ENCODE results near the gene NRXN3. TPM values are rescaled to one million over a fixed set of nuclear protein-coding genes. Genes with fewer than 3 reads are reported as not detected.

The NRXN3 gene
- total RNA-seq, 4 donors from 2014 or later = 0.19 to 1.4 (median 0.40) TPM

- ATAC-seq (ENCODE audit: low FRiP score) (no peak), DNase-seq (ENCODE audit: low spot score) (no peak)
- TF ChIP-seq, protein P1, sequence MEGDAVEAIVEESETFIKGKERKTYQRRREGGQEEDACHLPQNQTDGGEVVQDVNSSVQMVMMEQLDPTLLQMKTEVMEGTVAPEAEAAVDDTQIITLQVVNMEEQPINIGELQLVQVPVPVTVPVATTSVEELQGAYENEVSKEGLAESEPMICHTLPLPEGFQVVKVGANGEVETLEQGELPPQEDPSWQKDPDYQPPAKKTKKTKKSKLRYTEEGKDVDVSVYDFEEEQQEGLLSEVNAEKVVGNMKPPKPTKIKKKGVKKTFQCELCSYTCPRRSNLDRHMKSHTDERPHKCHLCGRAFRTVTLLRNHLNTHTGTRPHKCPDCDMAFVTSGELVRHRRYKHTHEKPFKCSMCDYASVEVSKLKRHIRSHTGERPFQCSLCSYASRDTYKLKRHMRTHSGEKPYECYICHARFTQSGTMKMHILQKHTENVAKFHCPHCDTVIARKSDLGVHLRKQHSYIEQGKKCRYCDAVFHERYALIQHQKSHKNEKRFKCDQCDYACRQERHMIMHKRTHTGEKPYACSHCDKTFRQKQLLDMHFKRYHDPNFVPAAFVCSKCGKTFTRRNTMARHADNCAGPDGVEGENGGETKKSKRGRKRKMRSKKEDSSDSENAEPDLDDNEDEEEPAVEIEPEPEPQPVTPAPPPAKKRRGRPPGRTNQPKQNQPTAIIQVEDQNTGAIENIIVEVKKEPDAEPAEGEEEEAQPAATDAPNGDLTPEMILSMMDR (IDR thresholded peaks at IDR 0.05) = no peak
Observed at GRCh38 chr14:79551523-79551922, 1381.3 kb downstream of the NRXN3 start.

DNA sequence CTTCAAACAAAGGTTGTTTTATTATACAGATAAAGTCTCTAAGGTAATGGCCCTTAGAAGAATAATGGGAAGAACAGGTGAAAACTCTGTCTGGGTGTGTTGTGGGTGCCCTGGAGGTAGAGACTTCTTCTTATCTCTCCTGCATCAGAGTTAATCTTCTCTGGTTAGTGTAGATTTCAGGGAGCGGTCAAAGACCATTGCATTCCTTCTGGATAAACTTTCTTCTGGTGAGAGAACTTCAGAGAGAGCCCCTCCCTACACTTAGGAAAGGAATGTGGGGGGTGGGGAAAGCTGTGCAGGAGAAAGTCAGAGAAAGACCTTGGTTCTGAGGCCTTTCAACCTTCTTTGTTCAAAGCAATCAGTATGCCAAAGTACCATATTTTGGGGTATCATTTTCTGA is 1382.6 kb downstream of the NRXN3 start:
- TF ChIP-seq, protein P1 (IDR thresholded peaks at IDR 0.05) = no peak
- ATAC-seq (ENCODE audit: low FRiP score) = no peak

DNA sequence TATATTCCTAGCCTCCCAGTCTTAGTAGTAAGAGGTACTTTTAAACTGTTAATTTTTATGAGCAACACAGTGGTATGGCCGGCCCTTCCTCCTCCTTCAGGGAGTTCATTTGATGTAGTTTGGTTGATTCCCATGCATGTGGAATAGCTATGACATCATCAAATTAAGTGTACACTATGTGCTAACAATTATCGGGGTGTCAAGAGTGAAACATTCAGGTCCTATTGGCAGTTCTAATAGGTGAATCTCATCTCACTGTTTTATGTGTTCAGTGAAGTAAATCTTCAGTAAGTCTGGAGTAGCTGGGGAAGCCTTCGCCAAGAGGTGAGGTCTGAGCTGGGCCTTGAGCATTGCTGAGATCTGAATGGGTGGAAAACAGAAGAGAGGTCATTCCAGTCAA is 1384.6 kb downstream of the NRXN3 start:
- TF ChIP-seq, protein P1 (IDR thresholded peaks at IDR 0.05) = no peak
- DNase-seq (ENCODE audit: low spot score) (no peak), ATAC-seq (ENCODE audit: low FRiP score) (no peak)

More for the DNA sequence above, 1382.6 kb downstream of the NRXN3 start:
- no peak for DNase-seq (ENCODE audit: low spot score)

DNA sequence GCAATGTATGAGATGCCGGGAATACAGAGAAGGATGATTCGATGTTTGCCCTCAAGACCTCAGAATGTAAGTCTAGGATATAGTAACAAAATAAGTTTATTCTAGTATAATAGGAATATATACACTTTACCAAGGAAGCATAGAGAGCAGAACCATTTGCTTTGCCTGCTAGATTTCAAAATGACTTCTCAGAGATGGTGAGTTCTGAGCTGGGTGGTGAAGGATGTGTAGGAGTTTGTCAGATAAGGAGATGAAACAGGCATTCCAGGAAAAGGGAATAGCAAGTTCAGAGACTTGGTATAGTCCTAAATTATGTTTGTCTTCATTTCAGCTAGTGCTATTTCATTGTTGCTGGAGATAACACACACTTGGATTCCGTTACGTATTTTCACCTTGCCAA is 1385.3 kb downstream of the NRXN3 start:
- no peak for ATAC-seq (ENCODE audit: low FRiP score)
- TF ChIP-seq, protein P1 (IDR thresholded peaks at IDR 0.05) = no peak
- DNase-seq (ENCODE audit: low spot score) = no peak

DNA sequence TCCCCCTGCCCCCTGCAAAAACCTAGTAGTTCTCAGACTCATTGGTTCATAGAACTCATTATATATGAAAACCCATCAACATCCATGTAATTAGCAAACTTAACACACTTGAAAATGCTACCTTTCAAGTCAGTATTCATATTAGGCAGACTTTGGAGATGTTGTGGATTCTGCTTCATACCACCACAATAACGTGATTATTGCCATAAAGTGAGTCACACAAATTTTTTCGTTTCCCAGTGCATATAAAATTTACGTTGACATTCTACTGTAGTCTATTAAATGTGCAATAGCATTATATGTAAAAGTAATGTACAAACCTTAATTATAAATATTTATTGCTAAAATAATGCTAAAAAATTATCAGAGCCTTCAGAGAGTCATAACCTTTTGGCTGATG is 1387.1 kb downstream of the NRXN3 start:
- no peak for ATAC-seq (ENCODE audit: low FRiP score)
- TF ChIP-seq, protein P1 (IDR thresholded peaks at IDR 0.05) = no peak
- no peak for DNase-seq (ENCODE audit: low spot score)

- TF ChIP-seq, protein P1 (IDR thresholded peaks at IDR 0.05) = no peak
- ATAC-seq (ENCODE audit: low FRiP score) (no peak), DNase-seq (ENCODE audit: low spot score) (no peak)
Observed at GRCh38 chr14:79562185-79562584, 1392.0 kb downstream of the NRXN3 start.

GRCh38 chr14:79564371-79564770 is 1394.2 kb downstream of the NRXN3 start:
- ATAC-seq (ENCODE audit: low FRiP score) (no peak), DNase-seq (ENCODE audit: low spot score) (no peak)
- TF ChIP-seq, protein P1 (IDR thresholded peaks at IDR 0.05) = no peak

All from omental fat pad (tissue), 4 donors.